SK-MEL-5 (cell line): Measurements from ENCODE around the gene OPN3. TPM values are rescaled to one million over a fixed set of nuclear protein-coding genes. Genes with fewer than 3 reads are reported as not detected.

ENCODE experiments used
- DNase-seq: peaks from one replicate; pipeline ENCODE4 v3.0.0-alpha.2; 2016; ENCODE audit warnings: low read depth, low spot score
- in situ Hi-C: cut with HindIII; loops from 2 replicates; pipeline ENCODE4 v1.10.0; 2016; ENCODE audit warnings: low sequenced_read_pairs, high pct_unique_total_duplicates, low pct_unique_long_range_greater_than_20kb
- total RNA-seq: library from RNA; depleted of rRNA; stranded (reverse); fragments of >200 nt; shearing (Covaris generic); gene quantifications from 2 replicates; pipeline ENCODE4 v1.2.3, GENCODE V29; 2014; rRNA removed

Gene OPN3
- total RNA-seq, 1 experiment from 2014 or later: 10.2 TPM

- DNase-seq: no peak
- in situ Hi-C loops: no loop called here
These were observed 79.9 kb downstream of the OPN3 start for GRCh38 chr1:241560146-241560848.

GRCh38 chr1:241557551-241558193 lies 82.5 kb downstream of the OPN3 start:
- DNase-seq: no peak
- in situ Hi-C loops: no loop called here

- in situ Hi-C loops: no loop called here
- DNase-seq: no peak
These were observed 83.1 kb downstream of the OPN3 start for GRCh38 chr1:241557031-241557430.

- in situ Hi-C loops: no loop called here
These were observed 84.6 kb downstream of the OPN3 start for GRCh38 chr1:241555526-241555925.

GRCh38 chr1:241553886-241554592 lies 86.1 kb downstream of the OPN3 start:
- in situ Hi-C loops: no loop called here
- no peak for DNase-seq

More at GRCh38 chr1:241555526-241555925, 84.6 kb downstream of the OPN3 start:
- peak; percentile 72 for DNase-seq

- in situ Hi-C loops: no loop called here
- DNase-seq: no peak
These were observed 88.2 kb downstream of the OPN3 start for GRCh38 chr1:241551759-241552638.

GRCh38 chr1:241550318-241550717 lies 89.9 kb downstream of the OPN3 start:
- in situ Hi-C loops: no loop called here
- DNase-seq: no peak

- in situ Hi-C loops: no loop called here
- no peak for DNase-seq
These were observed 92.2 kb downstream of the OPN3 start for GRCh38 chr1:241548008-241548407.

Other genes starting within 250 kb of the OPN3 start
- gene FH, start 120.6 kb downstream of the OPN3 start, total RNA-seq: 68.6 and 79.1 TPM in 2 replicates
- 0.08 and 0.40 TPM in 2 replicates for gene KMO, start 108.0 kb downstream of the OPN3 start, total RNA-seq
- gene CHML, start within 50 bp of the OPN3 start, total RNA-seq: 10.8 and 11.6 TPM in 2 replicates
- gene WDR64, start 11.9 kb upstream of the OPN3 start, total RNA-seq: not detected in 2 replicates
- 34.6 and 38.6 TPM in 2 replicates for gene EXO1, start 207.8 kb upstream of the OPN3 start, total RNA-seq